Stimulated activated CD4-positive, alpha-beta T cell treated with anti-CD3 and anti-CD28 coated beads, Interleukin-2, amount 100 ng/mL, for 24 hours (primary cell): ENCODE data around the gene TIAM2.
"Not testable (repeated sequence)": the region's sequence is repeated elsewhere in the genome, so short reads cannot be mapped to it uniquely, and the experiment has no call there.

ENCODE experiments used
- DNase-seq, 2 donors: peaks; one replicate each; pipeline ENCODE4 v3.0.0-alpha.2; 2020

TIAM2 gene

GRCh38 chr6:154991207-154991606 is 3.9 kb upstream of the TIAM2 start:
- no peak for DNase-seq

GRCh38 chr6:154993026-154993425 is 2.1 kb upstream of the TIAM2 start:
- DNase-seq, result no peak

- no peak for DNase-seq
Measured at GRCh38 chr6:154993710-154994109, 1.4 kb upstream of the TIAM2 start.

GRCh38 chr6:154994836-154995253 is 270 bp upstream of the TIAM2 start:
- no peak for DNase-seq

GRCh38 chr6:154996016-154996590 is 988 bp downstream of the TIAM2 start:
- no peak for DNase-seq

- no peak for DNase-seq
Measured at GRCh38 chr6:154996841-154997311, 1.8 kb downstream of the TIAM2 start.

- no peak for DNase-seq
Measured at GRCh38 chr6:154998855-154999254, 3.7 kb downstream of the TIAM2 start.

- DNase-seq, result no peak
Measured at GRCh38 chr6:155001482-155001881, 6.4 kb downstream of the TIAM2 start.

- DNase-seq, result no peak
Measured at GRCh38 chr6:155001934-155002333, 6.8 kb downstream of the TIAM2 start.

- no peak for DNase-seq
Measured at GRCh38 chr6:155003476-155003875, 8.4 kb downstream of the TIAM2 start.

GRCh38 chr6:155004017-155004416 is 8.9 kb downstream of the TIAM2 start:
- DNase-seq, result no peak

- DNase-seq, result no peak
Measured at GRCh38 chr6:155004576-155005372, 9.7 kb downstream of the TIAM2 start.

- no peak for DNase-seq
Measured at GRCh38 chr6:155008625-155009024, 13.5 kb downstream of the TIAM2 start.

GRCh38 chr6:155010940-155011339 is 15.8 kb downstream of the TIAM2 start:
- DNase-seq, result no peak

- DNase-seq, result no peak
Measured at GRCh38 chr6:155011809-155012291, 16.7 kb downstream of the TIAM2 start.

- no peak for DNase-seq
Measured at GRCh38 chr6:155013457-155013876, 18.4 kb downstream of the TIAM2 start.

GRCh38 chr6:155014137-155014536 is 19.0 kb downstream of the TIAM2 start:
- DNase-seq, result no peak

GRCh38 chr6:155014670-155015300 is 19.7 kb downstream of the TIAM2 start:
- no peak for DNase-seq

GRCh38 chr6:155018415-155018814 is 23.3 kb downstream of the TIAM2 start:
- DNase-seq, result not testable (repeated sequence)

GRCh38 chr6:155021680-155022079 is 26.6 kb downstream of the TIAM2 start:
- no peak for DNase-seq

- no peak for DNase-seq
Measured at GRCh38 chr6:155022721-155023120, 27.6 kb downstream of the TIAM2 start.

GRCh38 chr6:155023717-155024116 is 28.6 kb downstream of the TIAM2 start:
- no peak for DNase-seq

GRCh38 chr6:155024391-155025027 is 29.4 kb downstream of the TIAM2 start:
- no peak for DNase-seq
